Measurements from ENCODE around the gene INTS11. TPM values are rescaled to one million over a fixed set of nuclear protein-coding genes. Genes with fewer than 3 reads are reported as not detected.

INTS11 gene
- total RNA-seq, 1 experiment from 2014 or later = 139 TPM

GRCh38 chr1:1297802-1298424 lies 26.5 kb downstream of the INTS11 start:
- no peak overlapping the region for H3K27ac Mint-ChIP-seq
- no peak for TF ChIP-seq CTCF (conservative IDR thresholded peaks at IDR 0.05)
- H3K36me3 Mint-ChIP-seq (ENCODE audit: insufficient read depth in 1 of 3, low read depth in 3 of 3) = no peaks in the 10 kb centered on the region; a peak in 1 of 7 replicates

More at GRCh38 chr1:1297802-1298424, 26.5 kb downstream of the INTS11 start:
- H3K27me3 Mint-ChIP-seq (ENCODE audit: low read depth) = no peaks in the 10 kb centered on the region
- Histone ChIP-seq H2BK15ac (ENCODE audit: low read depth, low read length) (no peak overlapping the region), H2AK5ac (ENCODE audit: insufficient read length, low read length) (no peak overlapping the region), H3K23ac (ENCODE audit: insufficient read length, low read depth, low read length) (no peak overlapping the region), H3K4ac (ENCODE audit: low read depth, low read length) (no peak overlapping the region), H3K56ac (ENCODE audit: insufficient read length, low read depth, low read length) (no peak overlapping the region), H3K9me3 (ENCODE audit: control insufficient read depth, low read depth, low read length) (no peaks in the 10 kb centered on the region), H3K4me2 (ENCODE audit: insufficient read depth, insufficient read length, low read length) (no peak overlapping the region), H3K4me1 (ENCODE audit: insufficient read depth, low read length) (no peaks in the 10 kb centered on the region), H3K23me2 (ENCODE audit: insufficient read length, low read depth, low read length, poor library complexity, severe bottlenecking) (peaks cover 4% of the 10 kb centered on the region), H2BK20ac (ENCODE audit: low read depth, low read length, poor library complexity, severe bottlenecking) (no peak overlapping the region), H4K20me1 (ENCODE audit: control insufficient read depth, insufficient read depth, insufficient read length) (no peaks in the 10 kb centered on the region), H3K27me3 (ENCODE audit: insufficient read depth, low read length) (no peaks in the 10 kb centered on the region), H3T11ph (ENCODE audit: low read length) (no peak overlapping the region), H3K18ac (ENCODE audit: insufficient read length, low read depth, low read length) (no peak overlapping the region), H3K79me2 (ENCODE audit: insufficient read depth, low read length) (no peaks in the 10 kb centered on the region), H2BK120ac (ENCODE audit: low read depth, low read length, poor library complexity, severe bottlenecking) (no peak overlapping the region), H2BK12ac (ENCODE audit: insufficient read length, low read depth, low read length) (no peak overlapping the region), H4K8ac (replicated peaks; ENCODE audit: insufficient read length, low read depth, low read length) (no peak overlapping the region), H2BK5ac (ENCODE audit: insufficient read length, low read length) (no peak overlapping the region), H4K91ac (ENCODE audit: insufficient read length, low read depth, low read length) (no peak overlapping the region), H3K14ac (ENCODE audit: insufficient read depth, low read length) (no peak overlapping the region), H4K5ac (ENCODE audit: insufficient read length, low read depth, low read length) (no peak overlapping the region), H3K79me1 (ENCODE audit: insufficient read depth, low read depth, low read length, poor library complexity, severe bottlenecking) (no peaks in the 10 kb centered on the region), H3K27ac (ENCODE audit: insufficient read length, low read depth, low read length) (no peak overlapping the region), H3K9ac (ENCODE audit: extremely low read depth, insufficient read length, low read length) (no peak overlapping the region), H2AFZ (ENCODE audit: low read length) (no peak overlapping the region)
- no peak for DNase-seq
- no peaks in the 10 kb centered on the region for H3K9me3 Mint-ChIP-seq
- no CpG with 5 or more reads among the region's 31 CpGs for WGBS (ENCODE audit: extremely low coverage, insufficient read length, low lambda C conversion rate)
- no peak overlapping the region for H3K4me3 Mint-ChIP-seq
- no peaks in the 10 kb centered on the region for H3K4me1 Mint-ChIP-seq
